Heart right ventricle (tissue), 16 donors: ENCODE results near the gene GRHL1. TPM values are rescaled to one million over a fixed set of nuclear protein-coding genes. Genes with fewer than 3 reads are reported as not detected.

Source experiments
- ATAC-seq, 8 donors: fragments of 200-7000 bp; cut with Tn5 transposase; one replicate each; pipeline ENCODE4 v1.9.1; 2020; ENCODE audit warnings: mild to moderate bottlenecking in 8 of 8, moderate library complexity in 8 of 8, moderate number of reproducible peaks in 1 of 8
- DNase-seq, 2 donors: peaks; one replicate each; pipeline ENCODE4 v3.0.0-alpha.2; 2020
- H3K27ac ChIP-seq, 10 donors: fragments of 200-600 bp; sonication (generic) in 2 of 10; one replicate each; pipeline versions ENCODE4 v1.5.0 to v1.8.0; 2020 to 2022; ENCODE audit warnings: mild to moderate bottlenecking in 3 of 10
- H3K27me3 ChIP-seq, 7 donors: fragments of 200-600 bp; one replicate each; pipeline ENCODE4 v1.8.0; 2021 to 2022; ENCODE audit warnings: mild to moderate bottlenecking in 2 of 7
- H3K36me3 ChIP-seq, 9 donors: fragments of 200-600 bp; sonication (generic) in 1 of 9; one replicate each; pipeline versions ENCODE4 v1.5.0 to v1.8.0; 2020 to 2022; ENCODE audit warnings: mild to moderate bottlenecking in 2 of 9
- H3K4me1 ChIP-seq, 9 donors: fragments of 200-600 bp; sonication (generic) in 1 of 9; one replicate each; pipeline versions ENCODE4 v1.5.0 to v1.8.0; 2020 to 2022; ENCODE audit warnings: mild to moderate bottlenecking in 4 of 9
- H3K4me3 ChIP-seq, 10 donors: fragments of 200-600 bp; sonication (generic) in 2 of 10; one replicate each; pipeline versions ENCODE4 v1.5.0 to v1.8.0; 2020 to 2022; ENCODE audit warnings: mild to moderate bottlenecking in 7 of 10, moderate library complexity in 2 of 10
- H3K9me3 ChIP-seq, 11 donors: fragments of 200-600 bp in 10 of 11; sonication (generic) in 2 of 11; one replicate each; pipeline versions ENCODE4 v1.5.0 to v1.8.0; 2013 to 2022; ENCODE audit warnings: mild to moderate bottlenecking in 2 of 11, control low read depth in 1 of 11, moderate library complexity in 1 of 11
- WGBS, 2 donors: extraction: QIAGEN DNeasy Blood & Tissue Kit; methylation state at CpG; one replicate each; pipeline ENCODE4 v1.1.7; 2013; ENCODE audit warnings: inconsistent platforms in 1 of 2; 5-methylcytosine and 5-hydroxymethylcytosine counted together
- intact Hi-C, 10 donors: fragments of 100-400 bp; cut with DNase I; formaldehyde crosslinking; loops; one replicate each; pipeline versions ENCODE4 v1.11.1 to v1.14.2; 2022
- polyA plus RNA-seq, 2 donors: library from polyadenylated mRNA; stranded (reverse); fragments of 200-250 nt; gene quantifications; one replicate each; pipeline ENCODE4 v1.2.3, GENCODE V29; 2013
- total RNA-seq, 10 donors: library from RNA; stranded (reverse); fragmentation: NEBNext Ultra II Directional in 3 of 10; extraction: Animal tissue kit (Norgen Biotek cat#: 25700) in 3 of 10; gene quantifications; one replicate each; pipeline versions ENCODE4 v1.2.1 to v1.2.4, GENCODE V29; 2021 to 2023
- TF ChIP-seq, protein P1 (sequence below), 9 donors: fragments of 200-600 bp; sonication (generic) in 2 of 9; IDR thresholded peaks; one replicate each; pipeline versions ENCODE4 v1.5.0 to v1.8.0; 2021 to 2022; ENCODE audit warnings: antibody characterized with exemption in 9 of 9, mild to moderate bottlenecking in 5 of 9, moderate library complexity in 1 of 9
- donor health status: Arrhythmogenic right ventricular cardiomyopathy.
- donor health status: ischemic (EF 13 %, LVEDD 7.1; RV severe dilation, severe dysfunction).
- donor health status: healthy with polysubstance abuse.
- donor health status: DM: no; HTN: yes; CAD: no.
- donor health status: DM: no; HTN: no; CAD: no.
- donor health status: ischemic (EF 25% LVEDD 6.9; RV normal size, moderate dysfunction).
- donor health status: ischemic (EF 25% LVEDD 5.7; RV mildly dilated, moderate dysfunction).
- donor health status: healthy.
- donor health status: DM: yes; HTN: yes; CAD: no.
- donor health status: Ischemic cardiomyopathy.
- donor health status: ischemic (EF 35%, LVEDD 5.7; RV mildly dilated, moderate dysfunction).
- donor health status: nonischemic (EF 11% LVEDD 7.7; RV severe dilation, severe dysfunction).
- donor health status: DM: yes; HTN: yes; CAD: no.
- donor health status: PGD.
- donor health status: ischemic (EF 29% LVEDD 5.4; RV normal size, mild dysfunction).
- donor health status: nonischemic (EF 23%, LVEDD 6.1; RV moderate dilation, normal function).

GRHL1 gene
- total and polyA plus RNA-seq, 12 donors, result 0.29 to 3.0 (median 0.90) TPM

DNA sequence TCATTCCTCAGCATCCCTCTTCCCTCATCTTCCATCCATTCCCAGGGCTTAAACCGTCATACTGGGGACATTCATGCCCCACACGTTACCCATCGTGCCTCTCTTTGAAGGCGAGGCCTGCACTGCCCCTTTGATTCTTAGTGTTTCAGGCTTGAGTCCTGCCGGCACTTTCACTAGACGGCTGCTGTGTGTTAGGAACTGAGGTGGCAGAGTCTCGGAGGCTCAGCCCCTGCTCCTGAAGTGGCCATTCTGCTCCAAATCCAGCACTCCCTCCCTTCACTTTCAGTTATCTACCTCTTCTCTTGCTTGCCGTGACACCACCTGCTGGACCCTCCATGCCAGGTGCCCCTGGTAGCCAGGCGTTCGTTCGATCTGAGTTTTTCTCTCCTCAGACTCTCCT lies 43.0 kb downstream of the GRHL1 start:
- WGBS, 2 donors, result 97 to 98% methylated on average over 11 of the region's 11 CpGs
- no peak for DNase-seq

DNA sequence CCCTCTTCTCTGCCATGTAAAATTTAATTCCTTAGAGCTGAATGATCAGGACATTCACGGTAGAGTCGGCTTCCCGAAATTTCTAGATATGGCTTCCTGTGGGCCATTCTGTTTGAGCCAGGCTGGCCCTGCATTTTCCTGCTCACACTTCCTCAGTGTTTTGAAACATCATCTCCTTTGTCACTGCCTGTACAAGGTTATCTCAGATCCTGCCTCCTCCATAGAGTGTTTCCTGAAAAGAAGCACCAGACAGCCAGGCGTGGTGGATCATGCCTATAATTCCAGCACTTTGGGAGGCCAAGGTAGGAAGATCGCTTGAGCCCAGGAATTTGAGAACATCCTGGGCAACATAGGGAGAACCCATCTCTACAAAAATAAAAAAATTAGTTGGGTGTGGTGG lies 43.6 kb downstream of the GRHL1 start:
- intact Hi-C loops, result no loop called here
- Histone ChIP-seq H3K9me3 (no peaks in the 10 kb centered on the region), H3K36me3 (no peaks in the 10 kb centered on the region), H3K4me3 (no peak overlapping the region), H3K27ac (peak overlapping the region in 2 of 10 donors; percentile 12 to 39), H3K4me1 (peaks cover 0 to 73% (median 47%) of the 10 kb centered on the region in 9 donors), H3K27me3 (no peaks in the 10 kb centered on the region)
- TF ChIP-seq, protein P1, sequence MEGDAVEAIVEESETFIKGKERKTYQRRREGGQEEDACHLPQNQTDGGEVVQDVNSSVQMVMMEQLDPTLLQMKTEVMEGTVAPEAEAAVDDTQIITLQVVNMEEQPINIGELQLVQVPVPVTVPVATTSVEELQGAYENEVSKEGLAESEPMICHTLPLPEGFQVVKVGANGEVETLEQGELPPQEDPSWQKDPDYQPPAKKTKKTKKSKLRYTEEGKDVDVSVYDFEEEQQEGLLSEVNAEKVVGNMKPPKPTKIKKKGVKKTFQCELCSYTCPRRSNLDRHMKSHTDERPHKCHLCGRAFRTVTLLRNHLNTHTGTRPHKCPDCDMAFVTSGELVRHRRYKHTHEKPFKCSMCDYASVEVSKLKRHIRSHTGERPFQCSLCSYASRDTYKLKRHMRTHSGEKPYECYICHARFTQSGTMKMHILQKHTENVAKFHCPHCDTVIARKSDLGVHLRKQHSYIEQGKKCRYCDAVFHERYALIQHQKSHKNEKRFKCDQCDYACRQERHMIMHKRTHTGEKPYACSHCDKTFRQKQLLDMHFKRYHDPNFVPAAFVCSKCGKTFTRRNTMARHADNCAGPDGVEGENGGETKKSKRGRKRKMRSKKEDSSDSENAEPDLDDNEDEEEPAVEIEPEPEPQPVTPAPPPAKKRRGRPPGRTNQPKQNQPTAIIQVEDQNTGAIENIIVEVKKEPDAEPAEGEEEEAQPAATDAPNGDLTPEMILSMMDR (IDR thresholded peaks at IDR 0.05), result no peak
- ATAC-seq (no peak), DNase-seq (no peak)
- 68 to 78% methylated on average over 5 of the region's 5 CpGs for WGBS, 2 donors

More for the DNA sequence above, 43.0 kb downstream of the GRHL1 start:
- no peaks in the 10 kb centered on the region for H3K36me3 ChIP-seq
- intact Hi-C loops, result no loop called here
- no peaks in the 10 kb centered on the region for H3K9me3 ChIP-seq
- TF ChIP-seq, protein P1 (IDR thresholded peaks at IDR 0.05), result no peak
- H3K4me1 ChIP-seq, result peaks cover 0 to 73% (median 47%) of the 10 kb centered on the region in 9 donors
- ATAC-seq, result no peak
- H3K4me3 ChIP-seq, result no peak overlapping the region
- no peaks in the 10 kb centered on the region for H3K27me3 ChIP-seq
- H3K27ac ChIP-seq, result peak overlapping the region in 2 of 10 donors; percentile 12 to 39

DNA sequence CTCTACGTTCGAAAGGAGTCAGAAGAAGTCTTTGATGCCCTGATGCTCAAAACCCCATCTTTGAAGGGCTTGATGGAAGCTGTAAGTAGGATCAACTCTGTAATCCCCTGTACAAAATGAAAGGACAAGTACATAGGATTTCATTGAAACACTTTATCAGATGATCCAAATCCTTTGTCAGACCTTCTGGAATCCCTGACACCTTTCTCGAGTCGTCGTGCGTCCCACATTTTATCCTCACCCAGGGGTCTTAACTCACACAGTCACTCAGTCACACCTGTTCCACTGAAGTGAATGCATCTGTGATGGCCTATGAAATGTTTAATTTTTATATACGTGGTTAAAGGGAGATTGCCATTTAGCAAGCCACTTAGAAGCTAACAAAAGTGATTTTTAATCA lies 44.8 kb downstream of the GRHL1 start:
- no peaks in the 10 kb centered on the region for H3K36me3 ChIP-seq
- intact Hi-C loops, result no loop called here
- peak overlapping the region in 4 of 10 donors; percentile 1 to 57 (median 32) for H3K27ac ChIP-seq
- H3K27me3 ChIP-seq, result no peaks in the 10 kb centered on the region
- DNase-seq, result no peak
- no peak for ATAC-seq
- peaks cover 0 to 65% (median 41%) of the 10 kb centered on the region in 9 donors for H3K4me1 ChIP-seq
- no peak overlapping the region for H3K4me3 ChIP-seq
- H3K9me3 ChIP-seq, result no peaks in the 10 kb centered on the region
- 95% methylated on average over 7 of the region's 7 CpGs for WGBS, 2 donors
- TF ChIP-seq, protein P1 (IDR thresholded peaks at IDR 0.05), result no peak

DNA sequence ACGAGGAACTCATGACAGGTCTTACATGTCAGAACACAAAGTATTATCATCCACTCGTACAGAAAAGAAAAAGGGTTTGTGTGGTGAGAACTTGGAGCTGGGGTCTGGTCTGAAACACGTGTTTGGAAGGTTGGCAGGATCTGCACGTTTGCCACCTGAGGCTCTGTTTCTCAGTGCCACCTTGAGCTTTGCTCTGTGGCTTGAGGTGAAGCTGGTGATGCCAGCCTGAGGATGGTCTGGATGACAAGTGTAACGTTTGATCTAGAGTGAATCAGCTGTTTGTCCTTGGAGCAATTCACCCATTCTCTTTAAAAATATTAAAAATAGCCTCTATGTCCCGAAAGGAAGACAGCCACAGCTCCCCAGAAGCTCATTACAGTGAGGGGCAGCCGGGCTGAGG lies 46.4 kb downstream of the GRHL1 start:
- Histone ChIP-seq H3K9me3 (no peaks in the 10 kb centered on the region), H3K4me3 (no peak overlapping the region), H3K36me3 (no peaks in the 10 kb centered on the region), H3K27ac (peak overlapping the region in 2 of 10 donors; percentile 4 to 71), H3K4me1 (peaks cover 0 to 49% (median 30%) of the 10 kb centered on the region in 9 donors), H3K27me3 (no peaks in the 10 kb centered on the region)
- TF ChIP-seq, protein P1 (IDR thresholded peaks at IDR 0.05), result no peak
- no peak for DNase-seq
- 62% methylated on average over 7 of the region's 7 CpGs for WGBS, 2 donors
- intact Hi-C loops, result no loop called here
- ATAC-seq, result no peak
